ENCODE measurements around the gene CDC42BPA. TPM values are rescaled to one million over a fixed set of nuclear protein-coding genes. Genes with fewer than 3 reads are reported as not detected.

The CDC42BPA gene
- polyA plus RNA-seq, 1 donor from 2014 or later = 22.9 TPM

GRCh38 chr1:227069490-227069889, 248.8 kb downstream of the CDC42BPA start:
- Histone ChIP-seq H3K9me3 (ENCODE audit: low read length) (no peaks in the 10 kb centered on the region), H3K36me3 (ENCODE audit: insufficient read depth, low read length) (peaks cover 4% of the 10 kb centered on the region), H3K4me3 (ENCODE audit: low read length) (no peak overlapping the region), H3K4me2 (ENCODE audit: low read length) (no peak overlapping the region), H3K79me2 (replicated peaks; ENCODE audit: insufficient read depth, low read length) (no peaks in the 10 kb centered on the region), H2AFZ (ENCODE audit: low read depth, low read length) (no peak overlapping the region), H3K27me3 (ENCODE audit: insufficient read depth, low read depth, low read length) (no peaks in the 10 kb centered on the region), H4K20me1 (ENCODE audit: insufficient read depth) (no peaks in the 10 kb centered on the region), H3K9me2 (ENCODE audit: insufficient read depth, low read length) (no peaks in the 10 kb centered on the region), H3K9ac (ENCODE audit: low read length) (no peak overlapping the region), H3K27ac (ENCODE audit: low read length) (no peak overlapping the region), H3F3A (ENCODE audit: insufficient read depth, low read length, poor library complexity, severe bottlenecking) (no peaks in the 10 kb centered on the region)
- TF ChIP-seq REST (IDR thresholded peaks at IDR 0.05; ENCODE audit: borderline replicate concordance) (no peak), MXI1 (conservative IDR thresholded peaks at IDR 0.05; ENCODE audit: poor library complexity, severe bottlenecking) (no peak), RAD21 (conservative IDR thresholded peaks at IDR 0.05) (no peak), EP300 (conservative IDR thresholded peaks at IDR 0.05; ENCODE audit: poor library complexity, severe bottlenecking) (no peak), TAF1 (IDR thresholded peaks at IDR 0.05; ENCODE audit: low read depth) (no peak), SMC3 (conservative IDR thresholded peaks at IDR 0.05; ENCODE audit: poor library complexity) (no peak), CTCF (IDR thresholded peaks at IDR 0.05; ENCODE audit: poor library complexity, severe bottlenecking) (no peak)

GRCh38 chr1:227068883-227069282, 249.4 kb downstream of the CDC42BPA start:
- Histone ChIP-seq H3K4me3 (ENCODE audit: low read length) (no peak overlapping the region), H3K4me2 (ENCODE audit: low read length) (no peak overlapping the region), H3K27ac (ENCODE audit: low read length) (no peak overlapping the region), H3K36me3 (ENCODE audit: insufficient read depth, low read length) (peaks cover 3% of the 10 kb centered on the region), H3K27me3 (ENCODE audit: insufficient read depth, low read depth, low read length) (no peaks in the 10 kb centered on the region), H3K9me3 (ENCODE audit: low read length) (no peaks in the 10 kb centered on the region), H3K79me2 (replicated peaks; ENCODE audit: insufficient read depth, low read length) (no peaks in the 10 kb centered on the region), H2AFZ (ENCODE audit: low read depth, low read length) (no peak overlapping the region), H3K9ac (ENCODE audit: low read length) (no peak overlapping the region), H3F3A (ENCODE audit: insufficient read depth, low read length, poor library complexity, severe bottlenecking) (no peaks in the 10 kb centered on the region), H4K20me1 (ENCODE audit: insufficient read depth) (no peaks in the 10 kb centered on the region), H3K9me2 (ENCODE audit: insufficient read depth, low read length) (no peaks in the 10 kb centered on the region)
- TF ChIP-seq EZH2 (IDR thresholded peaks at IDR 0.05; ENCODE audit: borderline replicate concordance, insufficient read depth, low read length, poor library complexity, severe bottlenecking) (no peak), MXI1 (conservative IDR thresholded peaks at IDR 0.05; ENCODE audit: poor library complexity, severe bottlenecking) (no peak), TAF1 (IDR thresholded peaks at IDR 0.05; ENCODE audit: low read depth) (no peak), RAD21 (conservative IDR thresholded peaks at IDR 0.05) (no peak), POLR2AphosphoS5 (IDR thresholded peaks at IDR 0.05) (no peak), EP300 (conservative IDR thresholded peaks at IDR 0.05; ENCODE audit: poor library complexity, severe bottlenecking) (no peak), REST (IDR thresholded peaks at IDR 0.05; ENCODE audit: borderline replicate concordance) (no peak), CTCF (IDR thresholded peaks at IDR 0.05; ENCODE audit: poor library complexity, severe bottlenecking) (no peak), SMC3 (conservative IDR thresholded peaks at IDR 0.05; ENCODE audit: poor library complexity) (no peak)
